NOMO-1 treated with DMSO at 0.1 percent for 48 hours (cell line): ENCODE data around the gene THOC6.

Experiments used
- DNase-seq: peaks from one replicate; lab custom pipeline; 2025; ENCODE audit not compliant: unreplicated experiment; lab: John Stamatoyannopoulos, UW

The THOC6 gene

GRCh38 chr16:3023669-3024478 is at the start of gene THOC6, which contains the start of gene HCFC1R1:
TSS of gene THOC6 (plus strand) at chr16:3024035. CDS start at chr16:3024327, 292 bp downstream.
TSS of gene HCFC1R1 (minus strand) at chr16:3023942. CDS start at chr16:3023941, 1 bp downstream.
- peak; percentile 95 for DNase-seq

GRCh38 chr16:2974319-2975056 is 49.3 kb upstream of the THOC6 start:
- no peak for DNase-seq

- no peak for DNase-seq
Measured at GRCh38 chr16:2975161-2975795, 48.6 kb upstream of the THOC6 start.

GRCh38 chr16:2976201-2976600 is 47.6 kb upstream of the THOC6 start:
- DNase-seq: no peak

- no peak for DNase-seq
Measured at GRCh38 chr16:2976673-2977072, 47.2 kb upstream of the THOC6 start.

GRCh38 chr16:2977440-2977839 is 46.4 kb upstream of the THOC6 start:
- DNase-seq: no peak

- DNase-seq: peak; percentile 10
Measured at GRCh38 chr16:2979669-2980226, 44.1 kb upstream of the THOC6 start.

- DNase-seq: peak; percentile 86
Measured at GRCh38 chr16:2980227-2981176, 43.3 kb upstream of the THOC6 start, which contains the start of gene PKMYT1. TSS of gene PKMYT1 (minus strand) at chr16:2980446. CDS start at chr16:2979657, 789 bp downstream.

GRCh38 chr16:2981177-2981898 is 42.5 kb upstream of the THOC6 start:
- DNase-seq: no peak

- DNase-seq: no peak
Measured at GRCh38 chr16:2981899-2982250, 42.0 kb upstream of the THOC6 start.

GRCh38 chr16:2982402-2982801 is 41.4 kb upstream of the THOC6 start:
- DNase-seq: no peak

- peak; percentile 67 for DNase-seq
Measured at GRCh38 chr16:2983706-2984136, 40.1 kb upstream of the THOC6 start.

- DNase-seq: no peak
Measured at GRCh38 chr16:2985462-2985861, 38.4 kb upstream of the THOC6 start.

GRCh38 chr16:2985893-2986355 is 37.9 kb upstream of the THOC6 start:
- DNase-seq: no peak

- DNase-seq: no peak
Measured at GRCh38 chr16:2986623-2987188, 37.1 kb upstream of the THOC6 start.

- no peak for DNase-seq
Measured at GRCh38 chr16:2987286-2987685, 36.5 kb upstream of the THOC6 start.

- DNase-seq: no peak
Measured at GRCh38 chr16:2987833-2988232, 36.0 kb upstream of the THOC6 start.

GRCh38 chr16:2988590-2989099 is 35.2 kb upstream of the THOC6 start:
- DNase-seq: no peak

- no peak for DNase-seq
Measured at GRCh38 chr16:2990891-2991290, 32.9 kb upstream of the THOC6 start.
